ENCODE results near the gene FNDC3B. TPM values are rescaled to one million over a fixed set of nuclear protein-coding genes. Genes with fewer than 3 reads are reported as not detected.

FNDC3B gene
- total and polyA plus RNA-seq, 9 of the 15 experiments (the other 6 are each of a cell fraction or from before 2014, with no cell fraction given) = 7.0 to 35.8 (median 16.2) TPM

DNA sequence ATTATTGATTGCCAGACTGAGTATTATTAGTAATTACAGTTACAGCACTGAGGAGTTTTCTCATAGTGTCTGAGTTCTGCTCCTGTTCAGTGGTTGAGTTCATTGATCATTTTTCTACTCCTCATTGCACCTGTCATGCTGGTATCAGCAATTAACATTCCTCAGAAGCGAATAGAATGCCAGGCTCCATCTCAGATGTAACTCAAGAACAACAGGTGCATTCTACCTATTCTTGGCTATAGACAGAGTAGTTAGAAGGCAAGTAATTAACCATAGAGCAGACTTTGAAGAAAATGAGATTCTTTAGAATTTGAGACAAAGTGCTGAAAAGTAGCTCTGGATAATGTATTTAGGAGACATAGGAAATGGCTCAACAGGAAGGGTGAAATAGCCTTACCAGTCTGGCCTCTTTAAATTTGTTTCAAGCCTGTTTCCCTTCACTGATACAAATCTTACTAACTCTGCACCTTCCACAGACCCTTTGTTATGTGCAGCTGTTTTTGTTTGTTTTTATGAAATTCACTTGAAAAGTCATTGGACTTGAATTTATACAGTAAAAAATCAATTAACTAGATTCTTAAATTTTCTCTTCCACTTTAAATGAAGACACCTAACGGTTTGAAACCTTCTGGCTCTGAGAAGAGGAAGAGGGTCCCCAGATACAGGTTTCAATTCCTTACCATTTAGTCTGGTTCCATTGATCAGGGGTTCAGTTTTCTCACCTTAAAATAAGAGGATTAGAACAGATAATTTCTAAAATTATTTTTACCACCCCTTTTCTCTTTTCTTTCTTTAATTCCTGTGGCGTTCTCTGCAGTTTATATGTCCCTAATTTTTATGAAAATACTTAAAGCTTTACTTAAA lies 109.6 kb downstream of the FNDC3B start:
- Histone ChIP-seq H3K79me2 (ENCODE audit: control insufficient read depth, insufficient read depth, low read length) (peaks cover 52% of the 10 kb centered on the region), H3K4me2 (ENCODE audit: insufficient read depth, low read length) (no peak overlapping the region), H3K4me1 (replicated peaks in 1 of 2; ENCODE audit: control insufficient read depth in 2 of 2, insufficient read depth in 2 of 2, low read length in 2 of 2) (peaks cover 3 to 9% of the 10 kb centered on the region in 2 experiments; a peak in 2 of 5 replicates), H3K36me3 (ENCODE audit: control insufficient read depth, insufficient read depth, low read length) (no peaks in the 10 kb centered on the region), H3K9ac (ENCODE audit: insufficient read depth in 1 of 2, low read depth in 2 of 2, low read length in 2 of 2) (no peak overlapping the region), H2AFZ (ENCODE audit: low read depth, low read length) (no peak overlapping the region), H3K27ac (ENCODE audit: extremely low read depth, low read depth, low read length) (no peak overlapping the region), H4K20me1 (replicated peaks; ENCODE audit: control insufficient read depth, insufficient read depth, low read length) (peaks cover 13% of the 10 kb centered on the region; the same call in 1 of the 2 replicates), H3K27me3 (ENCODE audit: control insufficient read depth in 2 of 2, insufficient read depth in 2 of 2, low read length in 2 of 2) (no peaks in the 10 kb centered on the region), H3K9me1 (ENCODE audit: control insufficient read depth, insufficient read depth, low read length) (no peaks in the 10 kb centered on the region), H3K9me3 (replicated peaks; ENCODE audit: control insufficient read depth, insufficient read depth, low read depth, low read length) (no peaks in the 10 kb centered on the region), H3K4me3 (no peak overlapping the region)
- ChIA-PET CTCF (ENCODE audit: low intra/inter-chr PET ratio) (no interaction called here), POLR2A (interaction anchor here (0.8 to 2.4 kb wide), 3 partner anchors 9 to 18 kb away, joined by 3 to 8 read pairs (median 6); no protein-coding TSS in a partner anchor)
- DNase-seq (ENCODE audit: extremely low read depth in 1 of 4, low spot score in 3 of 4) (no peak), FAIRE-seq (no peak), ATAC-seq (no peak)
- no TSS peak for BruUV-seq (replicated peaks)
- intact Hi-C loops (cut with micrococcal nuclease) = no loop called here
- WGBS (ENCODE audit: insufficient coverage, low coverage, missing lambda C conversion rate) = 80% methylated on average over 3 of the region's 3 CpGs
- in situ Hi-C loops (cut with MboI) = no loop called here
- TF ChIP-seq BMI1 (IDR thresholded peaks at IDR 0.05; ENCODE audit: low read length) = no peak
- TF ChIP-seq, protein P1, sequence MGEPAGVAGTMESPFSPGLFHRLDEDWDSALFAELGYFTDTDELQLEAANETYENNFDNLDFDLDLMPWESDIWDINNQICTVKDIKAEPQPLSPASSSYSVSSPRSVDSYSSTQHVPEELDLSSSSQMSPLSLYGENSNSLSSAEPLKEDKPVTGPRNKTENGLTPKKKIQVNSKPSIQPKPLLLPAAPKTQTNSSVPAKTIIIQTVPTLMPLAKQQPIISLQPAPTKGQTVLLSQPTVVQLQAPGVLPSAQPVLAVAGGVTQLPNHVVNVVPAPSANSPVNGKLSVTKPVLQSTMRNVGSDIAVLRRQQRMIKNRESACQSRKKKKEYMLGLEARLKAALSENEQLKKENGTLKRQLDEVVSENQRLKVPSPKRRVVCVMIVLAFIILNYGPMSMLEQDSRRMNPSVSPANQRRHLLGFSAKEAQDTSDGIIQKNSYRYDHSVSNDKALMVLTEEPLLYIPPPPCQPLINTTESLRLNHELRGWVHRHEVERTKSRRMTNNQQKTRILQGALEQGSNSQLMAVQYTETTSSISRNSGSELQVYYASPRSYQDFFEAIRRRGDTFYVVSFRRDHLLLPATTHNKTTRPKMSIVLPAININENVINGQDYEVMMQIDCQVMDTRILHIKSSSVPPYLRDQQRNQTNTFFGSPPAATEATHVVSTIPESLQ (CRISPR knock-in tag; IDR thresholded peaks at IDR 0.05) = no peak
- no peak for TF ChIP-seq GABPB1 (CRISPR knock-in tag; IDR thresholded peaks at IDR 0.05)
- TF ChIP-seq ZBTB1 (CRISPR knock-in tag; IDR thresholded peaks at IDR 0.05; ENCODE audit: borderline replicate concordance, low read depth) = no peak
- no peak for TF ChIP-seq PCBP2 (IDR thresholded peaks at IDR 0.05; ENCODE audit: low read depth, low read length, poor library complexity, severe bottlenecking)
- TF ChIP-seq, protein P2, sequence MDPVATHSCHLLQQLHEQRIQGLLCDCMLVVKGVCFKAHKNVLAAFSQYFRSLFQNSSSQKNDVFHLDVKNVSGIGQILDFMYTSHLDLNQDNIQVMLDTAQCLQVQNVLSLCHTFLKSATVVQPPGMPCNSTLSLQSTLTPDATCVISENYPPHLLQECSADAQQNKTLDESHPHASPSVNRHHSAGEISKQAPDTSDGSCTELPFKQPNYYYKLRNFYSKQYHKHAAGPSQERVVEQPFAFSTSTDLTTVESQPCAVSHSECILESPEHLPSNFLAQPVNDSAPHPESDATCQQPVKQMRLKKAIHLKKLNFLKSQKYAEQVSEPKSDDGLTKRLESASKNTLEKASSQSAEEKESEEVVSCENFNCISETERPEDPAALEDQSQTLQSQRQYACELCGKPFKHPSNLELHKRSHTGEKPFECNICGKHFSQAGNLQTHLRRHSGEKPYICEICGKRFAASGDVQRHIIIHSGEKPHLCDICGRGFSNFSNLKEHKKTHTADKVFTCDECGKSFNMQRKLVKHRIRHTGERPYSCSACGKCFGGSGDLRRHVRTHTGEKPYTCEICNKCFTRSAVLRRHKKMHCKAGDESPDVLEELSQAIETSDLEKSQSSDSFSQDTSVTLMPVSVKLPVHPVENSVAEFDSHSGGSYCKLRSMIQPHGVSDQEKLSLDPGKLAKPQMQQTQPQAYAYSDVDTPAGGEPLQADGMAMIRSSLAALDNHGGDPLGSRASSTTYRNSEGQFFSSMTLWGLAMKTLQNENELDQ (CRISPR knock-in tag; IDR thresholded peaks at IDR 0.05; ENCODE audit: borderline replicate concordance) = no peak
- TF ChIP-seq MEF2A (IDR thresholded peaks at IDR 0.05; ENCODE audit: control insufficient read depth, low read depth, low read length) = no peak
- no peak for TF ChIP-seq PRPF4 (IDR thresholded peaks at IDR 0.05; ENCODE audit: insufficient read depth, low read depth, low read length, poor library complexity, severe bottlenecking)
- TF ChIP-seq, protein P3, sequence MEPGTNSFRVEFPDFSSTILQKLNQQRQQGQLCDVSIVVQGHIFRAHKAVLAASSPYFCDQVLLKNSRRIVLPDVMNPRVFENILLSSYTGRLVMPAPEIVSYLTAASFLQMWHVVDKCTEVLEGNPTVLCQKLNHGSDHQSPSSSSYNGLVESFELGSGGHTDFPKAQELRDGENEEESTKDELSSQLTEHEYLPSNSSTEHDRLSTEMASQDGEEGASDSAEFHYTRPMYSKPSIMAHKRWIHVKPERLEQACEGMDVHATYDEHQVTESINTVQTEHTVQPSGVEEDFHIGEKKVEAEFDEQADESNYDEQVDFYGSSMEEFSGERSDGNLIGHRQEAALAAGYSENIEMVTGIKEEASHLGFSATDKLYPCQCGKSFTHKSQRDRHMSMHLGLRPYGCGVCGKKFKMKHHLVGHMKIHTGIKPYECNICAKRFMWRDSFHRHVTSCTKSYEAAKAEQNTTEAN (CRISPR knock-in tag; IDR thresholded peaks at IDR 0.05) = no peak
- TF ChIP-seq FIP1L1 (IDR thresholded peaks at IDR 0.05; ENCODE audit: low read depth, low read length, poor library complexity, severe bottlenecking) = no peak
- TF ChIP-seq, protein P4, sequence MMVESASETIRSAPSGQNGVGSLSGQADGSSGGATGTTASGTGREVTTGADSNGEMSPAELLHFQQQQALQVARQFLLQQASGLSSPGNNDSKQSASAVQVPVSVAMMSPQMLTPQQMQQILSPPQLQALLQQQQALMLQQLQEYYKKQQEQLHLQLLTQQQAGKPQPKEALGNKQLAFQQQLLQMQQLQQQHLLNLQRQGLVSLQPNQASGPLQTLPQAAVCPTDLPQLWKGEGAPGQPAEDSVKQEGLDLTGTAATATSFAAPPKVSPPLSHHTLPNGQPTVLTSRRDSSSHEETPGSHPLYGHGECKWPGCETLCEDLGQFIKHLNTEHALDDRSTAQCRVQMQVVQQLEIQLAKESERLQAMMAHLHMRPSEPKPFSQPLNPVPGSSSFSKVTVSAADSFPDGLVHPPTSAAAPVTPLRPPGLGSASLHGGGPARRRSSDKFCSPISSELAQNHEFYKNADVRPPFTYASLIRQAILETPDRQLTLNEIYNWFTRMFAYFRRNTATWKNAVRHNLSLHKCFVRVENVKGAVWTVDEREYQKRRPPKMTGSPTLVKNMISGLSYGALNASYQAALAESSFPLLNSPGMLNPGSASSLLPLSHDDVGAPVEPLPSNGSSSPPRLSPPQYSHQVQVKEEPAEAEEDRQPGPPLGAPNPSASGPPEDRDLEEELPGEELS (CRISPR knock-in tag; IDR thresholded peaks at IDR 0.05; ENCODE audit: borderline replicate concordance) = no peak
- no peak for TF ChIP-seq ZFP1 (CRISPR knock-in tag; IDR thresholded peaks at IDR 0.05)
